H9 (cell line): ENCODE data around the gene SLCO6A1. TPM values are rescaled to one million over a fixed set of nuclear protein-coding genes. Genes with fewer than 3 reads are reported as not detected.

ENCODE experiments used
- DNase-seq: peaks from one replicate; pipeline ENCODE4 v3.0.0-alpha.2; 2017
- H2AFZ ChIP-seq: one replicate; pipeline ENCODE4 v1.6.1; 2013; ENCODE audit warnings: mild to moderate bottlenecking, low read length, control low read depth, moderate library complexity
- H2AK5ac ChIP-seq: 2 replicates; pipeline ENCODE4 v1.6.1; 2013; ENCODE audit warnings: low read length, control low read depth, mixed read lengths; ENCODE audit not compliant: insufficient read length
- H2BK120ac ChIP-seq: one replicate; pipeline ENCODE4 v1.6.1; 2013; ENCODE audit warnings: low read depth, mild to moderate bottlenecking, low read length, control low read depth, inconsistent platforms; ENCODE audit not compliant: poor library complexity, severe bottlenecking
- H2BK12ac ChIP-seq: 2 replicates; pipeline ENCODE4 v1.6.1; 2013; ENCODE audit warnings: low read length, control low read depth, mixed read lengths, low read depth; ENCODE audit not compliant: insufficient read length
- H2BK15ac ChIP-seq: 2 replicates; pipeline ENCODE4 v1.6.1; 2013; ENCODE audit warnings: low read depth, low read length, control low read depth
- H2BK20ac ChIP-seq: one replicate; pipeline ENCODE4 v1.6.1; 2013; ENCODE audit warnings: low read depth, mild to moderate bottlenecking, low read length, control low read depth, inconsistent platforms; ENCODE audit not compliant: poor library complexity, severe bottlenecking
- H2BK5ac ChIP-seq: 2 replicates; pipeline ENCODE4 v1.6.1; 2013; ENCODE audit warnings: low read length, control low read depth, mixed read lengths; ENCODE audit not compliant: insufficient read length
- H3K14ac ChIP-seq: 2 replicates; pipeline ENCODE4 v1.6.1; 2013; ENCODE audit warnings: low read length, control low read depth; ENCODE audit not compliant: insufficient read depth
- H3K18ac ChIP-seq: 2 replicates; pipeline ENCODE4 v1.6.1; 2013; ENCODE audit warnings: low read depth, mild to moderate bottlenecking, mixed read lengths, low read length, control low read depth; ENCODE audit not compliant: insufficient read length
- H3K23ac ChIP-seq: 2 replicates; pipeline ENCODE4 v1.6.1; 2013; ENCODE audit warnings: low read length, control low read depth, mixed read lengths, low read depth; ENCODE audit not compliant: insufficient read length
- H3K23me2 ChIP-seq: 2 replicates; pipeline ENCODE4 v1.6.1; 2013; ENCODE audit warnings: low read depth, mild to moderate bottlenecking, mixed read lengths, low read length, control low read depth; ENCODE audit not compliant: insufficient read length, poor library complexity, severe bottlenecking
- H3K27ac ChIP-seq: 2 replicates; pipeline ENCODE4 v1.5.1; 2013; ENCODE audit warnings: low read length, control low read depth, mixed read lengths, low read depth; ENCODE audit not compliant: insufficient read length
- H3K27me3 ChIP-seq: 2 replicates; pipeline ENCODE4 v1.6.1; 2013; ENCODE audit warnings: low read length, control low read depth, inconsistent platforms; ENCODE audit not compliant: insufficient read depth
- H3K4ac ChIP-seq: 2 replicates; pipeline ENCODE4 v1.6.1; 2013; ENCODE audit warnings: low read depth, mild to moderate bottlenecking, control low read depth, inconsistent platforms, low read length, moderate library complexity
- H3K4me1 ChIP-seq: 2 replicates; pipeline ENCODE4 v1.6.1; 2013; ENCODE audit warnings: low read length, control low read depth, inconsistent platforms; ENCODE audit not compliant: insufficient read depth
- H3K4me2 ChIP-seq: 2 replicates; pipeline ENCODE4 v1.6.1; 2013; ENCODE audit warnings: low read length, control low read depth, mixed read lengths; ENCODE audit not compliant: insufficient read length, insufficient read depth
- H3K56ac ChIP-seq: 2 replicates; pipeline ENCODE4 v1.6.1; 2013; ENCODE audit warnings: low read depth, mild to moderate bottlenecking, mixed read lengths, low read length, control low read depth; ENCODE audit not compliant: insufficient read length
- H3K79me1 ChIP-seq: 2 replicates; pipeline ENCODE4 v1.6.1; 2013; ENCODE audit warnings: low read depth, mild to moderate bottlenecking, moderate library complexity, low read length, control low read depth, inconsistent platforms; ENCODE audit not compliant: insufficient read depth, poor library complexity, severe bottlenecking
- H3K79me2 ChIP-seq: 2 replicates; pipeline ENCODE4 v1.6.1; 2013; ENCODE audit warnings: low read length, control low read depth, inconsistent platforms; ENCODE audit not compliant: insufficient read depth
- H3K9ac ChIP-seq: 2 replicates; pipeline ENCODE4 v1.6.1; 2013; ENCODE audit warnings: low read length, control low read depth, mixed read lengths; ENCODE audit not compliant: insufficient read length; ENCODE audit errors: extremely low read depth
- H3K9me3 ChIP-seq: one replicate; pipeline ENCODE4 v1.6.1; 2013; ENCODE audit warnings: low read depth, low read length, inconsistent platforms; ENCODE audit not compliant: control insufficient read depth
- H3T11ph ChIP-seq: one replicate; pipeline ENCODE4 v1.6.1; 2013; ENCODE audit warnings: mild to moderate bottlenecking, low read length, control low read depth, inconsistent platforms
- H4K20me1 ChIP-seq: one replicate; pipeline ENCODE4 v1.6.1; 2013; ENCODE audit not compliant: control insufficient read depth, insufficient read length, insufficient read depth
- H4K5ac ChIP-seq: 2 replicates; pipeline ENCODE4 v1.6.1; 2013; ENCODE audit warnings: low read depth, mild to moderate bottlenecking, mixed read lengths, low read length, control low read depth; ENCODE audit not compliant: insufficient read length
- H4K8ac ChIP-seq: replicated peaks from 2 replicates; pipeline ENCODE4 v1.6.1; 2013; ENCODE audit warnings: low read length, control low read depth, mixed read lengths, low read depth; ENCODE audit not compliant: insufficient read length
- H4K91ac ChIP-seq: 2 replicates; pipeline ENCODE4 v1.6.1; 2013; ENCODE audit warnings: low read depth, mild to moderate bottlenecking, moderate library complexity, mixed read lengths, low read length, control low read depth; ENCODE audit not compliant: insufficient read length
- H3K27ac Mint-ChIP-seq, 3 experiments: 2 replicates in 2 of 3; 3 replicates in 1 of 3; pipeline ENCODE4 v1.8.0; 2020 to 2021; ENCODE audit warnings: mixed read lengths in 3 of 3, mild to moderate bottlenecking in 1 of 3, moderate library complexity in 1 of 3
- H3K27me3 Mint-ChIP-seq: 2 replicates; pipeline ENCODE4 v1.8.0; 2021; ENCODE audit warnings: low read depth, mild to moderate bottlenecking, moderate library complexity, mixed read lengths
- H3K36me3 Mint-ChIP-seq, 3 experiments: 2 replicates in 2 of 3; 3 replicates in 1 of 3; pipeline ENCODE4 v1.8.0; 2020 to 2021; ENCODE audit warnings: low read depth in 3 of 3, mixed read lengths in 3 of 3; ENCODE audit not compliant: insufficient read depth in 1 of 3
- H3K4me1 Mint-ChIP-seq, 2 experiments: 2 replicates each; pipeline ENCODE4 v1.8.0; 2020; ENCODE audit warnings: mixed read lengths in 2 of 2
- H3K4me3 Mint-ChIP-seq, 2 experiments: 2 replicates in 1 of 2; 3 replicates in 1 of 2; pipeline ENCODE4 v1.8.0; 2020 to 2021; ENCODE audit warnings: mild to moderate bottlenecking in 2 of 2, mixed read lengths in 2 of 2, moderate library complexity in 1 of 2
- H3K9me3 Mint-ChIP-seq, 2 experiments: 2 replicates in 1 of 2; 3 replicates in 1 of 2; pipeline ENCODE4 v1.8.0; 2020; ENCODE audit warnings: mild to moderate bottlenecking in 2 of 2, mixed read lengths in 2 of 2, moderate library complexity in 1 of 2
- CTCF ChIP-seq: fragments of 200-600 bp; sonication (generic); conservative IDR thresholded peaks from 3 replicates; pipeline ENCODE4 v1.8.0; 2021; ENCODE audit warnings: antibody characterized with exemption, mild to moderate bottlenecking
- WGBS: extraction: QIAGEN DNeasy Blood & Tissue Kit; methylation state at CpG from one replicate; pipeline ENCODE4 v1.1.7; 2013; ENCODE audit warnings: missing lambda C conversion rate, low lambda C conversion rate, mixed read lengths; ENCODE audit not compliant: insufficient read length; ENCODE audit errors: extremely low coverage; 5-methylcytosine and 5-hydroxymethylcytosine counted together
- total RNA-seq: library from RNA; stranded (reverse); gene quantifications from 2 replicates; pipeline ENCODE4 v1.2.1, GENCODE V29; 2021

SLCO6A1 gene
- total RNA-seq, 1 experiment from 2014 or later, result 0.46 TPM

DNA sequence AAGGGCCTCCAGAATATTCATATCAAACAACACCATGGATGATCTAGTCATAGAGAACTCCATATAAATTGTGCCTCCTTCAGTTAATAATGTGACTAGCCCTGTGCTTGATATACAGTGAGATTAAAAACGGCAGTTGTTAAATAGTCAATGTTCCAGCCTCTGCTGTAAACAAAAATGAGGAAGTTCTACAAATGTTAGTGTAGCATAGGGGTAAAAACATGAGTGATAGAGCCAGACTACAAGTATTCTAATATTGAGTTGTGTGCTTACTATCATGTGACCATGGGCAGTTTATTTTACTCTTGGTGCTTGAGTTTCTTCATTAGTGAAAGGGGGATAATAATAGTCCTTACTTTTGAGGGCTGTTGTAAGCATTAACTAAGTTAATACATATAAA, 43.3 kb upstream of the SLCO6A1 start:
- peaks cover 2% of the 10 kb centered on the region; the same call in 1 of the 2 replicates for H3K4me1 ChIP-seq
- no peak overlapping the region for H3K9ac ChIP-seq
- no peak overlapping the region for H2BK15ac ChIP-seq
- H2AFZ ChIP-seq, result no peak overlapping the region
- no peak overlapping the region for H4K91ac ChIP-seq
- no peaks in the 10 kb centered on the region for H3K79me2 ChIP-seq
- H2AK5ac ChIP-seq, result no peak overlapping the region
- WGBS, result no CpG with 5 or more reads among the region's 1 CpG
- Mint-ChIP-seq H3K9me3 (peaks cover 3 to 6% of the 10 kb centered on the region in 2 experiments; a peak in 1 of 5 replicates), H3K4me3 (no peak overlapping the region), H3K4me1 (peaks cover 6 to 11% of the 10 kb centered on the region in 2 experiments), H3K27me3 (no peaks in the 10 kb centered on the region), H3K27ac (no peak overlapping the region), H3K36me3 (peaks cover 0 to 3% (median 0%) of the 10 kb centered on the region in 3 experiments; a peak in 1 of 7 replicates)
- H3K9me3 ChIP-seq, result peaks cover 4% of the 10 kb centered on the region
- no peak overlapping the region for H2BK120ac ChIP-seq
- H2BK20ac ChIP-seq, result no peak overlapping the region
- H3K18ac ChIP-seq, result no peak overlapping the region
- TF ChIP-seq CTCF, result no peak
- H3K27ac ChIP-seq, result no peak overlapping the region
- H2BK12ac ChIP-seq, result no peak overlapping the region
- no peak overlapping the region for H3T11ph ChIP-seq
- no peaks in the 10 kb centered on the region for H3K23me2 ChIP-seq
- no peaks in the 10 kb centered on the region for H3K27me3 ChIP-seq
- no peak overlapping the region for H4K8ac ChIP-seq
- no peaks in the 10 kb centered on the region for H3K79me1 ChIP-seq
- no peak overlapping the region for H2BK5ac ChIP-seq
- no peaks in the 10 kb centered on the region for H4K20me1 ChIP-seq
- no peak overlapping the region for H3K4ac ChIP-seq
- no peak overlapping the region for H3K56ac ChIP-seq
- no peak for DNase-seq
- H3K23ac ChIP-seq, result no peak overlapping the region
- H3K14ac ChIP-seq, result no peak overlapping the region
- H4K5ac ChIP-seq, result no peak overlapping the region
- H3K4me2 ChIP-seq, result no peak overlapping the region
